Duodenal mucosa (tissue), 2 donors: ENCODE data around the gene MED15.

Experiments used
- H3K27ac ChIP-seq: one replicate; pipeline ENCODE4 v1.7.0; 2013; ENCODE audit warnings: low read depth, low read length
- H3K27me3 ChIP-seq, 2 donors: one replicate each; pipeline ENCODE4 v1.7.0; 2013; ENCODE audit warnings: low read length in 2 of 2, control low read depth in 1 of 2; ENCODE audit not compliant: insufficient read depth in 2 of 2, control insufficient read depth in 1 of 2
- H3K36me3 ChIP-seq, 2 donors: one replicate each; pipeline ENCODE4 v1.7.0; 2013; ENCODE audit warnings: low read length in 2 of 2, control low read depth in 1 of 2; ENCODE audit not compliant: insufficient read depth in 2 of 2, control insufficient read depth in 1 of 2
- H3K4me1 ChIP-seq, 2 donors: one replicate each; pipeline ENCODE4 v1.7.0; 2013; ENCODE audit warnings: low read length in 2 of 2, control low read depth in 1 of 2; ENCODE audit not compliant: insufficient read depth in 2 of 2, control insufficient read depth in 1 of 2
- H3K4me3 ChIP-seq, 2 donors: one replicate each; pipeline ENCODE4 v1.7.0; 2013; ENCODE audit warnings: low read length in 2 of 2, low read depth in 1 of 2
- H3K9ac ChIP-seq, 2 donors: one replicate each; pipeline ENCODE4 v1.7.0; 2013; ENCODE audit warnings: low read length in 2 of 2, low read depth in 1 of 2
- H3K9me3 ChIP-seq, 2 donors: one replicate each; pipeline ENCODE4 v1.7.0; 2013; ENCODE audit warnings: low read length in 2 of 2, control low read depth in 1 of 2; ENCODE audit not compliant: control insufficient read depth in 1 of 2

MED15 gene

DNA sequence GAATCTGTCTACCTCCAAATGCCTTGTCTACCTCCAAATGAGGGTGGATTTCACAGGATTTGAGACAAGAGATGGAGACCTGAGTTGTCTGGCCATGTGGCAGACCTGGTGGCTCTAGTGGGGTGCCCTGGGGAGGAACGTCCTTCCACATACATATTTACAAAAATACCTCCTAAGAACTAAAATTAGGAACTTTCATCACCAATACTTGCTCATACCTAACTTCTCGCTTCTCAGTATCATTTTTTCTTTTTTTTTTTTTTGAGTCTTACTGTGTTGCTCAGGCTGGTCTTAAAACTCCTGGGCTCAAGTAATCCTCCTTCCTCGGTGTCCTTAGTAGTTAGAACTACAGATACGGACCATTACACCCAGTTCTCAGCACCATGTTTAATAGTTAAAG is 117.9 kb downstream of the MED15 start:
- H3K9me3 ChIP-seq = no peaks in the 10 kb centered on the region
- no peaks in the 10 kb centered on the region for H3K4me1 ChIP-seq
- no peaks in the 10 kb centered on the region for H3K36me3 ChIP-seq
- H3K4me3 ChIP-seq = no peak overlapping the region
- H3K9ac ChIP-seq = no peak overlapping the region
- H3K27me3 ChIP-seq = no peaks in the 10 kb centered on the region
- no peak overlapping the region for H3K27ac ChIP-seq

DNA sequence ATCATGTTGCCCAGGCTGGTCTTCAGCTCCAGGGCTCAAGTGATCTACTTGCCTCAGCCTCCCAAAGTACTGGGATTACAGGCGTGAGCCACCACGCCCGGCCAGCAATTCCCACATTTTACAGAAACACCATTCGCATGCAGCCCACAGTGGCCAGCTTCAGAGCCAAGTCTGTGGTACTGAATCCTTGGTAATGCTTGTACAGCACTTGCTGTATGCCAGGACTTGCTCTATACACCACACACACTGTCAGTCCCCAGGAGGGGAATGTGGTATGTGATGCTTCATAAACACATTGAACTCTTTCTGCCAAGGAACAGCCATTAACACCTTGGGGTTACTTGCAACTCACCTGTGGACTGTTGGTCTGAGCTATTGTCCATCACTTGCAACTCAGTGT is 119.4 kb downstream of the MED15 start:
- Histone ChIP-seq H3K9ac (no peak overlapping the region), H3K4me3 (no peak overlapping the region), H3K9me3 (no peaks in the 10 kb centered on the region), H3K36me3 (no peaks in the 10 kb centered on the region), H3K27ac (no peak overlapping the region), H3K4me1 (no peaks in the 10 kb centered on the region), H3K27me3 (no peaks in the 10 kb centered on the region)

- no peak overlapping the region for H3K9ac ChIP-seq
- H3K27ac ChIP-seq = no peak overlapping the region
- no peaks in the 10 kb centered on the region for H3K9me3 ChIP-seq
- no peak overlapping the region for H3K4me3 ChIP-seq
- no peaks in the 10 kb centered on the region for H3K4me1 ChIP-seq
- no peaks in the 10 kb centered on the region for H3K36me3 ChIP-seq
- H3K27me3 ChIP-seq = no peaks in the 10 kb centered on the region
These were observed 120.0 kb downstream of the MED15 start for GRCh38 chr22:20627432-20627831.

DNA sequence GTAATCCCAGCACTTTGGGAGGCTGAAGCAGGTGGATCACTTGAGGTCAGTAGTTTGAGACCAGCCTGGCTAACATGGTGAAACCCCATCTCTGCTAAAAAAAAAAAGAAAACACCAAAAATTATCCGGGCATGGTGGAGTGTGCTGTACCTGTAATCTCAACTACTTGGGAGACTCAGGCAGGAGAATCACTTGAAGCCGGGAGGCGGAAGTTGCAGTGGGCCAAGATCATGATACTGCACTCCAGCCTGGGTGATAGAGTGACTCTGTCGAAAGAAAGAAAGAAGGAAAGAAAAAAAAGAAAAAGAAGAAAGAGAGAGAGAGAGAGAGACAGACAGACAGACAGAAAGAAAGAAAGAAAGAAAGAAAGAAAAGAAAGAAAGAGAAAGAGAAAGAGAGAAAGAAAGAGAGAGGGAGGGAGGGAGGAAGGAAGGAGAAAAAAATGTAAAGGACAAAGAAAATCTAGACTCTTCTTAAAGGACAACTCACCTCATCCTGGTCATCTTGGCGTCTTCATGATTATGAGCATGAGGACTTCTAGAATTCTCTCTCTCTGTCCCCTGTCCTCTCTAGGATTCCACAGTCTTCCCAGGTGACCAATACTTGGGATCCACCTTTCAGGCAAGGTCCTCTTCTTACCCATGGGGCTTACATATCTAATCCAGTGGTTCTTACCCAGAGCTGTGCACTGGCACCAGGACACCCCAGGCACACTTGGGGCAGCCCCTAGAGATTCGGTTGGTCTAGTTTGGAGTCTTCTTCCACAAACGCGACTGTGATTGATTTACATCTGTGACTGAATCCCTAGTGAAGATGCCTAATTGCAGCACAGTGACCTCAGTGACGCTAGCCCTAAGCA is 120.9 kb downstream of the MED15 start:
- no peaks in the 10 kb centered on the region for H3K36me3 ChIP-seq
- H3K27me3 ChIP-seq = no peaks in the 10 kb centered on the region
- no peak overlapping the region for H3K9ac ChIP-seq
- H3K9me3 ChIP-seq = no peaks in the 10 kb centered on the region
- H3K4me3 ChIP-seq = no peak overlapping the region
- H3K27ac ChIP-seq = no peak overlapping the region
- no peaks in the 10 kb centered on the region for H3K4me1 ChIP-seq

GRCh38 chr22:20629401-20629800 is 122.0 kb downstream of the MED15 start:
- no peaks in the 10 kb centered on the region for H3K9me3 ChIP-seq
- H3K4me3 ChIP-seq = no peak overlapping the region
- H3K27me3 ChIP-seq = no peaks in the 10 kb centered on the region
- no peak overlapping the region for H3K9ac ChIP-seq
- H3K4me1 ChIP-seq = no peaks in the 10 kb centered on the region
- H3K27ac ChIP-seq = no peak overlapping the region
- H3K36me3 ChIP-seq = no peaks in the 10 kb centered on the region

DNA sequence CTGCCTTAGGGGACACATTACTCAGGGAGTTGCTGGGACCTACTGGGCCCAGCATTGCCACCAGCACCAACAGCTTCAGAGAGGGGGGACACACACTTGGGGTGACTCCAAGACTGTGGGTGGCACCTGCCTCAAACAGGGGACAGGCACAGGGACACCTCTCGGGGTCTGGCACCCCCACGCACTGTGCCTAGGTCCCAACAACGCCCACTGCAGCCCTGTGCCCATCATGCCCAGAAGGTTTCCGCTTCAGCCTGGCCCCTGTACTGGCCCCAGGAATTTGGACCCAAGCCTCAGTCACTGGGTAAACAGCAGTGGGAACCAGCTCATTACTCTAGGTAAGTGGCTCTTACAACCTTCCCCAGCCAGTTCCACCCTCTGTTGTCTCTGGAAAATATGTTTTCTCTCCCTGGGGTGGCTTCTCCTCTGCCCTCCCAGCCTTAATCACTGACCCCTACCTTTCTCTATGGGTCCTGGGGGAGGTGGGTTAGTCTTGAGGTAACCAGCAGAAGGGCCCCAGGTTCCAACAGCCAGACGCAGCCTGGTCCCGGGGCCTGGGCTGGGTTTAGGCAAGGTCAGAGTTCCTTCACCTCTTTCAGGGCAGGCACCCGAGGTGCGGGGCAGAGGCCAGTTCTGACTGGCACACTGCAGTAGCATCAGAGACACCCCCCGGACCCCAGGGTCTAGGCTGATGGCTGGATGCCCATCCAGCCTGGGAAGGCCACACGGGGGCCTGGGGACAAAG is 123.6 kb downstream of the MED15 start:
- Histone ChIP-seq H3K36me3 (no peaks in the 10 kb centered on the region), H3K27me3 (no peaks in the 10 kb centered on the region), H3K4me3 (no peak overlapping the region), H3K9ac (no peak overlapping the region), H3K9me3 (no peaks in the 10 kb centered on the region), H3K27ac (no peak overlapping the region), H3K4me1 (no peaks in the 10 kb centered on the region)

- peaks cover 0 to 4% of the 10 kb centered on the region in 2 donors for H3K27me3 ChIP-seq
- no peaks in the 10 kb centered on the region for H3K36me3 ChIP-seq
- no peaks in the 10 kb centered on the region for H3K9me3 ChIP-seq
- no peak overlapping the region for H3K4me3 ChIP-seq
- H3K27ac ChIP-seq = no peak overlapping the region
- H3K9ac ChIP-seq = no peak overlapping the region
- no peaks in the 10 kb centered on the region for H3K4me1 ChIP-seq
These were observed 124.7 kb downstream of the MED15 start for GRCh38 chr22:20632082-20632481.

GRCh38 chr22:20632518-20632917 is 125.1 kb downstream of the MED15 start:
- Histone ChIP-seq H3K27me3 (peaks cover 0 to 4% of the 10 kb centered on the region in 2 donors), H3K4me1 (no peaks in the 10 kb centered on the region), H3K9ac (no peak overlapping the region), H3K27ac (no peak overlapping the region), H3K36me3 (no peaks in the 10 kb centered on the region), H3K4me3 (no peak overlapping the region), H3K9me3 (no peaks in the 10 kb centered on the region)

DNA sequence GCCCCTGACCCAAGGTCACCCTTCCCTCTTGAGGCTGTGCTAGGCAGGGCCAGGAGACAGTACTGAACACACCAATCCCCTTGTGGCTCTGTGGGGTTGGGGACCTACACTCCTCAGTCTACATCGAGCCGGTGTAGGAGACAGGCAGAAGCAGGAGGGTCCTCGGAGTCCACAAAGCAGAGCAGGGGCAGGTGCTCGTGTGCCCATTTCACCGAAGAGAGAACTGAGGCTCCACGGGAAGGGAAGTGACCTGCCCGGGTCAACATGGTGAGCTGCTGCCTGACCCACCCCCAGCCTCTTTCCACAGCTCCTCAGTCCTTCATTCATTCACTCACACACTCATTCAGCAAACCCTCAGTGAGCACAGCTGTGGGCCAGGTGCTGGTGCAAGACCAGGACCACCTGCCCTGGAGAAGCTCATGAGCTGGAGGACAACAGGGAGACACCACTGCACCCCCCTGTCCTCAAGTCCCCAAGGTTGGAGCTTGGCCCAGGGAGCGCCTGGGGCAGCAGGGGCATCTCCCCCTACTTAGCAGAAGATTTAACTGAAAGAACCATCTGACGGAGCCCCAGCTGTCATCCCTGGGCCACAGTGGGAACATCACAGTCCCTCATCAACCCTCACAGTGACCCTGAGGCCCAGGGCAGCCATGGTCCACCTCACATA is 127.3 kb downstream of the MED15 start:
- H3K27ac ChIP-seq = no peak overlapping the region
- no peak overlapping the region for H3K9ac ChIP-seq
- H3K4me3 ChIP-seq = no peak overlapping the region
- H3K36me3 ChIP-seq = no peaks in the 10 kb centered on the region
- H3K4me1 ChIP-seq = no peaks in the 10 kb centered on the region
- peaks cover 0 to 2% of the 10 kb centered on the region in 2 donors for H3K9me3 ChIP-seq
- peaks cover 0 to 4% of the 10 kb centered on the region in 2 donors for H3K27me3 ChIP-seq

DNA sequence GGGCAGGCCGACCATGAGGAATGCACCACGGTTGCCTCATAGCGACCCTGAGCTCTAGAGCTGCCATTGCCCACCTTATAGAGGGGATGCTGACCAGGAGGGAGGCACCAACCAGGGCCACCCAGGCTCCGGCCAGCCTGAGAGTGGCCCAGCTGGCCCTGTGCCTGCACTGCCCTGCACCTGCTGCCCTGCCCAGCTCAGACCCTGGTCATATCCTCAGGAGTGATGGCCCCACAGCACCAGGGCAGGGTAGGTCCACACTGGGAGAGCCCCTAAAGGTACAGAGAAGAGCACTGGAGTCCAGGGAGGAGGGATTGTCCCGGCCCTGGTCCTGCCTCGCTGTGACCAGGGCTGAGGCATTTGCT is 127.8 kb downstream of the MED15 start:
- no peak overlapping the region for H3K9ac ChIP-seq
- H3K4me1 ChIP-seq = no peaks in the 10 kb centered on the region
- H3K27ac ChIP-seq = no peak overlapping the region
- H3K4me3 ChIP-seq = no peak overlapping the region
- peaks cover 0 to 4% of the 10 kb centered on the region in 2 donors for H3K27me3 ChIP-seq
- peaks cover 0 to 4% of the 10 kb centered on the region in 2 donors for H3K9me3 ChIP-seq
- no peaks in the 10 kb centered on the region for H3K36me3 ChIP-seq
